Measurements from ENCODE around the gene POP4. TPM values are rescaled to one million over a fixed set of nuclear protein-coding genes. Genes with fewer than 3 reads are reported as not detected.
"Not testable (repeated sequence)": the region's sequence is repeated elsewhere in the genome, so short reads cannot be mapped to it uniquely, and the experiment has no call there.

Gene POP4
- total RNA-seq, 5 donors from 2014 or later (not counting 1 experiment from before 2014, with no cell fraction given): 43.7 to 59.6 (median 55.5) TPM

- Mint-ChIP-seq H3K4me1 (peaks cover 48 to 54% (median 52%) of the 10 kb centered on the region in 3 donors), H3K36me3 (no peaks in the 10 kb centered on the region), H3K4me3 (peak overlapping the region; percentile 60 to 66 (median 62)), H3K27ac (peak overlapping the region; percentile 91 to 96), H3K27me3 (no peaks in the 10 kb centered on the region), H3K9me3 (no peaks in the 10 kb centered on the region)
- no peaks in the 10 kb centered on the region for H3K36me3 ChIP-seq (ENCODE audit: control insufficient read depth in 2 of 2, extremely low read depth in 1 of 2, insufficient read depth in 1 of 2, low read length in 1 of 2)
- 37% methylated on average over 16 of the region's 18 CpGs for WGBS (ENCODE audit: insufficient coverage)
- POLR2A ChIA-PET: interaction anchor here in 1 of 2 donors (1.0 kb wide), 1 partner anchor 49 kb away, joined by 3 read pairs; no protein-coding TSS in a partner anchor
- H3K4me1 ChIP-seq (ENCODE audit: control insufficient read depth in 1 of 2, extremely low read depth in 1 of 2, insufficient read depth in 2 of 2, low read length in 2 of 2): peaks cover 24 to 58% of the 10 kb centered on the region in 2 experiments
- CTCF ChIA-PET: interaction anchor here in 1 of 2 donors (0.6 to 1.0 kb wide), 3 partner anchors 14 to 185 kb away, joined by 3 to 6 read pairs (median 3); no protein-coding TSS in a partner anchor
- DNase-seq (peak in 6 of 35 experiments; percentile 10 to 47 (median 16)), ATAC-seq (replicated peaks in 1 of 4) (peak; percentile 34 to 48 (median 36))
- peak overlapping the region; percentile 63 for H3K27ac ChIP-seq (ENCODE audit: low read length)
- H3K27me3 ChIP-seq (replicated peaks in 1 of 2; ENCODE audit: control insufficient read depth in 2 of 2, extremely low read depth in 1 of 2, insufficient read depth in 2 of 2, low read length in 1 of 2): no peaks in the 10 kb centered on the region
- peak overlapping the region in 1 of 2 donors; percentile 12 for H3K4me3 ChIP-seq (ENCODE audit: control insufficient read depth in 1 of 2, extremely low read depth in 1 of 2, low read length in 1 of 2)
- H3K9me3 ChIP-seq: no peaks in the 10 kb centered on the region
Observed at GRCh38 chr19:29623726-29624488, 17.8 kb downstream of the POP4 start.

- H3K27ac Mint-ChIP-seq: peak overlapping the region; percentile 91 to 96
- Histone ChIP-seq H3K27ac (ENCODE audit: low read length) (peak overlapping the region; percentile 63), H3K4me1 (ENCODE audit: control insufficient read depth in 1 of 2, extremely low read depth in 1 of 2, insufficient read depth in 2 of 2, low read length in 2 of 2) (peaks cover 24 to 58% of the 10 kb centered on the region in 2 experiments), H3K4me3 (ENCODE audit: control insufficient read depth in 1 of 2, extremely low read depth in 1 of 2, low read length in 1 of 2) (no peak overlapping the region), H3K9me3 (no peaks in the 10 kb centered on the region), H3K27me3 (replicated peaks in 1 of 2; ENCODE audit: control insufficient read depth in 2 of 2, extremely low read depth in 1 of 2, insufficient read depth in 2 of 2, low read length in 1 of 2) (no peaks in the 10 kb centered on the region), H3K36me3 (ENCODE audit: control insufficient read depth in 2 of 2, extremely low read depth in 1 of 2, insufficient read depth in 1 of 2, low read length in 1 of 2) (no peaks in the 10 kb centered on the region)
- H3K4me1 Mint-ChIP-seq: peaks cover 47 to 54% (median 52%) of the 10 kb centered on the region in 3 donors
- ATAC-seq (replicated peaks in 1 of 4): no peak
- ChIA-PET CTCF (interaction anchor here in 1 of 2 donors (1.0 kb wide), 1 partner anchor 15 kb away, joined by 6 read pairs; no protein-coding TSS in a partner anchor), POLR2A (no interaction called here)
- 60% methylated on average over 1 of the region's 6 CpGs for WGBS (ENCODE audit: insufficient coverage)
- no peak for DNase-seq
- no peaks in the 10 kb centered on the region for H3K27me3 Mint-ChIP-seq
- H3K9me3 Mint-ChIP-seq: no peaks in the 10 kb centered on the region
- peak overlapping the region; percentile 60 to 66 (median 62) for H3K4me3 Mint-ChIP-seq
- H3K36me3 Mint-ChIP-seq: no peaks in the 10 kb centered on the region
Observed at GRCh38 chr19:29624489-29625185, 18.6 kb downstream of the POP4 start.

- Histone ChIP-seq H3K4me1 (ENCODE audit: control insufficient read depth in 1 of 2, extremely low read depth in 1 of 2, insufficient read depth in 2 of 2, low read length in 2 of 2) (peaks cover 24 to 56% of the 10 kb centered on the region in 2 experiments), H3K27ac (ENCODE audit: low read length) (peak overlapping the region; percentile 63), H3K9me3 (no peaks in the 10 kb centered on the region), H3K27me3 (replicated peaks in 1 of 2; ENCODE audit: control insufficient read depth in 2 of 2, extremely low read depth in 1 of 2, insufficient read depth in 2 of 2, low read length in 1 of 2) (no peaks in the 10 kb centered on the region), H3K36me3 (ENCODE audit: control insufficient read depth in 2 of 2, extremely low read depth in 1 of 2, insufficient read depth in 1 of 2, low read length in 1 of 2) (no peaks in the 10 kb centered on the region), H3K4me3 (ENCODE audit: control insufficient read depth in 1 of 2, extremely low read depth in 1 of 2, low read length in 1 of 2) (no peak overlapping the region)
- DNase-seq (no peak), ATAC-seq (replicated peaks in 1 of 4) (no peak)
- ChIA-PET POLR2A (no interaction called here), CTCF (no interaction called here)
- H3K36me3 Mint-ChIP-seq: no peaks in the 10 kb centered on the region
- H3K4me1 Mint-ChIP-seq: peaks cover 41 to 50% (median 49%) of the 10 kb centered on the region in 3 donors
- peak overlapping the region; percentile 48 to 72 for H3K27ac Mint-ChIP-seq
- H3K27me3 Mint-ChIP-seq: no peaks in the 10 kb centered on the region
- no peaks in the 10 kb centered on the region for H3K9me3 Mint-ChIP-seq
- no peak overlapping the region for H3K4me3 Mint-ChIP-seq
- 89% methylated on average over 7 of the region's 9 CpGs for WGBS (ENCODE audit: insufficient coverage)
Observed at GRCh38 chr19:29625186-29625651, 19.1 kb downstream of the POP4 start.

GRCh38 chr19:29626386-29626785 is 20.3 kb downstream of the POP4 start:
- Mint-ChIP-seq H3K27ac (no peak overlapping the region), H3K4me3 (no peak overlapping the region), H3K4me1 (peaks cover 30 to 39% (median 37%) of the 10 kb centered on the region in 3 donors), H3K27me3 (no peaks in the 10 kb centered on the region), H3K36me3 (no peaks in the 10 kb centered on the region), H3K9me3 (no peaks in the 10 kb centered on the region)
- Histone ChIP-seq H3K27ac (ENCODE audit: low read length) (no peak overlapping the region), H3K4me1 (ENCODE audit: control insufficient read depth in 1 of 2, extremely low read depth in 1 of 2, insufficient read depth in 2 of 2, low read length in 2 of 2) (peaks cover 16 to 45% of the 10 kb centered on the region in 2 experiments), H3K9me3 (no peaks in the 10 kb centered on the region), H3K4me3 (ENCODE audit: control insufficient read depth in 1 of 2, extremely low read depth in 1 of 2, low read length in 1 of 2) (no peak overlapping the region), H3K27me3 (replicated peaks in 1 of 2; ENCODE audit: control insufficient read depth in 2 of 2, extremely low read depth in 1 of 2, insufficient read depth in 2 of 2, low read length in 1 of 2) (no peaks in the 10 kb centered on the region), H3K36me3 (ENCODE audit: control insufficient read depth in 2 of 2, extremely low read depth in 1 of 2, insufficient read depth in 1 of 2, low read length in 1 of 2) (no peaks in the 10 kb centered on the region)
- no peak for ATAC-seq (replicated peaks in 1 of 4)
- DNase-seq: no peak
- ChIA-PET POLR2A (no interaction called here), CTCF (no interaction called here)
- 92% methylated on average over 7 of the region's 7 CpGs for WGBS (ENCODE audit: insufficient coverage)

GRCh38 chr19:29626832-29627231 is 20.7 kb downstream of the POP4 start:
- ATAC-seq (replicated peaks in 1 of 4); POLR2A ChIA-PET: not testable (repeated sequence)

GRCh38 chr19:29628661-29629385 is 22.7 kb downstream of the POP4 start:
- peaks cover 5 to 14% (median 13%) of the 10 kb centered on the region in 3 donors for H3K4me1 Mint-ChIP-seq
- 93% methylated on average over 14 of the region's 16 CpGs for WGBS (ENCODE audit: insufficient coverage)
- no peak overlapping the region for H3K27ac Mint-ChIP-seq
- no peaks in the 10 kb centered on the region for H3K9me3 Mint-ChIP-seq
- H3K4me3 Mint-ChIP-seq: no peak overlapping the region
- H3K27me3 ChIP-seq (replicated peaks in 1 of 2; ENCODE audit: control insufficient read depth in 2 of 2, extremely low read depth in 1 of 2, insufficient read depth in 2 of 2, low read length in 1 of 2): peaks cover 0 to 5% of the 10 kb centered on the region in 2 experiments
- no peaks in the 10 kb centered on the region for H3K27me3 Mint-ChIP-seq
- no peak overlapping the region for H3K4me3 ChIP-seq (ENCODE audit: control insufficient read depth in 1 of 2, extremely low read depth in 1 of 2, low read length in 1 of 2)
- DNase-seq (no peak), ATAC-seq (replicated peaks in 1 of 4) (no peak)
- peaks cover 2 to 20% of the 10 kb centered on the region in 2 experiments for H3K4me1 ChIP-seq (ENCODE audit: control insufficient read depth in 1 of 2, extremely low read depth in 1 of 2, insufficient read depth in 2 of 2, low read length in 2 of 2)
- ChIA-PET CTCF (interaction anchor here in 1 of 2 donors (0.7 kb wide), 1 partner anchor 8 kb away, joined by 3 read pairs; no protein-coding TSS in a partner anchor), POLR2A (no interaction called here)
- no peaks in the 10 kb centered on the region for H3K36me3 Mint-ChIP-seq
- no peak overlapping the region for H3K27ac ChIP-seq (ENCODE audit: low read length)
- H3K9me3 ChIP-seq: no peaks in the 10 kb centered on the region
- H3K36me3 ChIP-seq (ENCODE audit: control insufficient read depth in 2 of 2, extremely low read depth in 1 of 2, insufficient read depth in 1 of 2, low read length in 1 of 2): no peaks in the 10 kb centered on the region

More at GRCh38 chr19:29626832-29627231, 20.7 kb downstream of the POP4 start:
- H3K27me3 Mint-ChIP-seq; H3K27ac ChIP-seq (ENCODE audit: low read length); H3K4me3 ChIP-seq (ENCODE audit: control insufficient read depth in 1 of 2, extremely low read depth in 1 of 2, low read length in 1 of 2); H3K27me3 ChIP-seq (replicated peaks in 1 of 2; ENCODE audit: control insufficient read depth in 2 of 2, extremely low read depth in 1 of 2, insufficient read depth in 2 of 2, low read length in 1 of 2); H3K9me3 Mint-ChIP-seq; CTCF ChIA-PET; H3K9me3 ChIP-seq; H3K4me3 Mint-ChIP-seq; H3K36me3 ChIP-seq (ENCODE audit: control insufficient read depth in 2 of 2, extremely low read depth in 1 of 2, insufficient read depth in 1 of 2, low read length in 1 of 2); H3K36me3 Mint-ChIP-seq; H3K27ac Mint-ChIP-seq; DNase-seq: not testable (repeated sequence)
- no CpG with 5 or more reads among the region's 9 CpGs for WGBS (ENCODE audit: insufficient coverage)
- peaks cover 12 to 40% of the 10 kb centered on the region in 2 experiments for H3K4me1 ChIP-seq (ENCODE audit: control insufficient read depth in 1 of 2, extremely low read depth in 1 of 2, insufficient read depth in 2 of 2, low read length in 2 of 2)
- H3K4me1 Mint-ChIP-seq: peaks cover 25 to 34% (median 33%) of the 10 kb centered on the region in 3 donors
